Measurements from ENCODE around the gene NNAT.
A peak's percentile ranks its signal among the peaks of the same experiment; 100 is the strongest.

NNAT gene

DNA sequence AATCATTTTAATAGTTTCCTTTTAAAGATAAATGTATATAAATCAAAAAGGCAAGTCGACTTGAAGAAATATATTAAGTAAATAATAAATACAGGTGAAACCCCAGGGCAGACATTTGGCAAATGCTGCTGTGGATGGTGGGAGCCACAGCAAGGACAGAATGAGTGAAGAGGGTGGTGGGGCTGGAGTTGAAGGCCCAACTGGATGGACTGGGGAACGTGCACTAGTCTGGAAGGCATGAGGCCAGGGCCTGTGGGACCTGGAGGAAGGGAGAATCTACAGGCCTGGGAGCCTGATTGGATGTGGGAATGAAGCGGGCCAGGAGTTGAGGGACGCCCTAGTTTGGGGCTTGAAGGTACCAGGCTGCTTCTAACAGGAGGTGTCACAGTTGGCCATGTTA, 37.3 kb downstream of the NNAT start:
- H3K9me3 ChIP-seq (ENCODE audit: insufficient read depth, low read length), result no peaks in the 10 kb centered on the region
- H3K4me1 ChIP-seq (ENCODE audit: insufficient read depth, insufficient read length), result no peaks in the 10 kb centered on the region
- DNase-seq (ENCODE audit: low read depth, low spot score), result no peak
- no peak overlapping the region for H3K9ac ChIP-seq (ENCODE audit: insufficient read length, low read depth)
- no peaks in the 10 kb centered on the region for H3K27me3 ChIP-seq (ENCODE audit: insufficient read depth, insufficient read length)
- no peak overlapping the region for H3K4me3 ChIP-seq (ENCODE audit: insufficient read length, low read depth)
- no peaks in the 10 kb centered on the region for H3K36me3 ChIP-seq (ENCODE audit: insufficient read depth, insufficient read length, low read length)
- TF ChIP-seq SUZ12 (IDR thresholded peaks at IDR 0.05; ENCODE audit: extremely low read depth, insufficient read depth, insufficient read length) (no peak), ZNF274 (IDR thresholded peaks at IDR 0.05; ENCODE audit: low read depth, low read length) (no peak), YY1 (IDR thresholded peaks at IDR 0.05; ENCODE audit: insufficient read depth, insufficient read length) (no peak)

DNA sequence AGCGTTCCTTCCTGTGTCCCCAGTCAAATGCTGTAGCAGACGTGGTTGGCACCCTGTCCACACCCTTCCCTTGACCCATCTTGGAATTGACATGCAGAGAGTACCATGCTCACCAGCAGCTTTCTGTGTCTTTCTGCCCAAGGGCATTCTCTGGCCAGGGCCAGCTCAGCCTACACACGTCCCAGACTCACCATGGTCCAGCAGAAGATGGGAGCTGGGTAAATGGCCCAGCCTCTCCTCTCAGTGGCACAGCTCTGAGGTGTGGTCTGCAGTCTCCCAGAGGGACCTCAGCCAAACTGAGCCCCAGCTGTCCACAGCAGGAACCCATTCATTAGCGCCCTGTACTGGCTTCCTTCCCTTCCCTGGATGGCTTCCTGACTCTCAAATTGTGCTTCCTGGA, 37.7 kb downstream of the NNAT start:
- Histone ChIP-seq H3K9me3 (ENCODE audit: insufficient read depth, low read length) (no peaks in the 10 kb centered on the region), H3K36me3 (ENCODE audit: insufficient read depth, insufficient read length, low read length) (no peaks in the 10 kb centered on the region), H3K27me3 (ENCODE audit: insufficient read depth, insufficient read length) (no peaks in the 10 kb centered on the region), H3K9ac (ENCODE audit: insufficient read length, low read depth) (no peak overlapping the region), H3K4me3 (ENCODE audit: insufficient read length, low read depth) (no peak overlapping the region), H3K4me1 (ENCODE audit: insufficient read depth, insufficient read length) (peaks cover under 1% of the 10 kb centered on the region)
- TF ChIP-seq SUZ12 (IDR thresholded peaks at IDR 0.05; ENCODE audit: extremely low read depth, insufficient read depth, insufficient read length) (no peak), YY1 (IDR thresholded peaks at IDR 0.05; ENCODE audit: insufficient read depth, insufficient read length) (no peak), ZNF274 (IDR thresholded peaks at IDR 0.05; ENCODE audit: low read depth, low read length) (no peak)
- no peak for DNase-seq (ENCODE audit: low read depth, low spot score)

DNA sequence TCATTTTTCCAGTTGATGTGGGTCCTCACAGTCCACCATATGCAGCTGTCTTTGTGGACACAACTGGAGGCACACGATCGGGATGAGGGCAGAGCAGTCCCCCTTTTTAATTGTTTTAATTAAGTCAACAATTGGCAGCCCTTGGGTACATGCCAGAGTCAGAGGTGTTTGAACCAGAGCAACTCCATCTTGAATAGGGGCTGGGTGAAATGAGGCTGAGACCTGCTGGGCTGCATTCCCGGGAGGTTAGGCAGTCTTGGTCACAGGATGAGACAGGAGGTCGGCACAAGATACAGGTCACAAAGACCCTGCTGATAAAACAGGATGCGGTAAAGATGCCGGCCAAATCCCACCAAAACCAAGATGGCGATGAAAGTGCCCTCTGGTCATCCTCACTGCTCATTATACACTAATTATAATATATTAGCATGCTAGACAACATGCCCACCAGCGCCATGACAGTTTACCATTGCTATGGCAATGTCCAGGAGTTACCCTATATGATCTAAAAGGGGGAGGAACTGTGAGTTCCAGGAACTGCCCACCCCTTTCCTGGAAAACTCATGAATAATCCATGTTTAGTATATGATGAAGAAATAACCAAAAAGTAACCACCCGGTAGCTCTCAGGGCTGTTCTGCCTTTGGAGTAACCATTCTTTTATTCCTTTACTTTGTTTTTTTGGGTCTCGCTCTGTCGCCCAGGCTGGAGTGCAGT, 38.4 kb downstream of the NNAT start:
- Histone ChIP-seq H3K4me1 (ENCODE audit: insufficient read depth, insufficient read length) (peaks cover 6% of the 10 kb centered on the region), H3K9ac (ENCODE audit: insufficient read length, low read depth) (no peak overlapping the region), H3K9me3 (ENCODE audit: insufficient read depth, low read length) (no peaks in the 10 kb centered on the region), H3K36me3 (ENCODE audit: insufficient read depth, insufficient read length, low read length) (no peaks in the 10 kb centered on the region), H3K27me3 (ENCODE audit: insufficient read depth, insufficient read length) (no peaks in the 10 kb centered on the region), H3K4me3 (ENCODE audit: insufficient read length, low read depth) (no peak overlapping the region)
- DNase-seq (ENCODE audit: low read depth, low spot score), result no peak
- TF ChIP-seq YY1 (IDR thresholded peaks at IDR 0.05; ENCODE audit: insufficient read depth, insufficient read length) (no peak), SUZ12 (IDR thresholded peaks at IDR 0.05; ENCODE audit: extremely low read depth, insufficient read depth, insufficient read length) (no peak), ZNF274 (IDR thresholded peaks at IDR 0.05; ENCODE audit: low read depth, low read length) (no peak)

DNA sequence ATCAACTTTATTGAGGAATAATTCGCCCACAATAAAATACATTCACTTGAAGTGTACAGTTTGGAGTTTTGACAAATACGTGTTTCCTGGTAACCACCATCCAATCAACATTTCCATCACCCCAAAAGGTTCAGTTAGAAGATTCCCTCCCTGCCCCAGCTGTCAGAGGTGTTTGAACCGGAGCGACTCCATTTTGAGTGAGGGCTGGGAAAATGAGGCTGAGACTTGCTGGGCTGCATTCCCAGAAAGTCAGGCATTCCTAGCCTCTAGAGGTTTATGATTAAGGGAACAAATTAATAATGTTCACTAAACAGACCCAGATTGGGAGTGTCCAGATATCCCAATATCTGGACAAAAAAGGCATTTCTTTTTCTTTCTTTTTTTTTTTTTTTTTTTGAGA, 39.6 kb downstream of the NNAT start:
- no peak overlapping the region for H3K9ac ChIP-seq (ENCODE audit: insufficient read length, low read depth)
- no peaks in the 10 kb centered on the region for H3K36me3 ChIP-seq (ENCODE audit: insufficient read depth, insufficient read length, low read length)
- H3K27me3 ChIP-seq (ENCODE audit: insufficient read depth, insufficient read length), result peaks cover 2% of the 10 kb centered on the region
- peaks cover 9% of the 10 kb centered on the region for H3K4me1 ChIP-seq (ENCODE audit: insufficient read depth, insufficient read length)
- no peak for DNase-seq (ENCODE audit: low read depth, low spot score)
- H3K9me3 ChIP-seq (ENCODE audit: insufficient read depth, low read length), result no peaks in the 10 kb centered on the region
- H3K4me3 ChIP-seq (ENCODE audit: insufficient read length, low read depth), result no peak overlapping the region
- TF ChIP-seq YY1 (IDR thresholded peaks at IDR 0.05; ENCODE audit: insufficient read depth, insufficient read length) (no peak), SUZ12 (IDR thresholded peaks at IDR 0.05; ENCODE audit: extremely low read depth, insufficient read depth, insufficient read length) (no peak), ZNF274 (IDR thresholded peaks at IDR 0.05; ENCODE audit: low read depth, low read length) (no peak)

DNA sequence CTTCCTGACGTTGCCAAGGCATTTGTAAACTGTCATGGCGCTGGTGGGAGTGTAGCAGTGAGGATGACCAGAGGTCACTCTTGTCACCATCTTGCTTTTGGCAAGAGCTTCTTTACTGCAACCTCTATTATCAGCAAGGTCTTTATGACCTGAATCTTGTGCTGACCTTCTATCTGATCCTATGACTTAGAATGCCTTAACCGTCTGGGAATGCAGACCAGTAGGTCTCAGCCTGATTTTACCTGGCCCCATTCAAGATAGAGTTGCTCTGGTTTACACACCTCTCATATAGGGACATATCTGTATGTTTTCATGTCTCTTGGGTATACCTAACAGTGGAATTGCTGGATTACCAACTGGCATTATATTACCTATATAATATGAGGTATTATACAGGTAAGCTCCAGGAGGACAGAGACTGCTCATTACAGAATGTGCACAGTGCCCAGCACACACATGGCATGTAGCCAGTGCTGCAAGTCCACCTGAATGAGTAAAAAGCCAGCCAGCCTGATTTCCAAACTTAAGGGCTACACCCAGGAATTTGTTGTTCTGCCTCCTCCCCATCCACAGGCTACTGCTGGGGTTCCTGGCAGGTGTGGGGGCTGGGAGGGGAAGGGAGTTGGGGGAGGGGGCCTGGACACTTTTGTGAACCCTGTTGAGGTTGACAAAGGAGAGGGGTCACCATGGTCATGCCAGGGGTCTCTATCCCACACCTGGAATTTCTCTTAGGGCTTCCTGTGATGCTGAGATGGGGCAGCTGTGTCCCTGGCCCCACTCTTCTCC, 41.8 kb downstream of the NNAT start:
- no peak overlapping the region for H3K9ac ChIP-seq (ENCODE audit: insufficient read length, low read depth)
- no peaks in the 10 kb centered on the region for H3K36me3 ChIP-seq (ENCODE audit: insufficient read depth, insufficient read length, low read length)
- no peak overlapping the region for H3K4me3 ChIP-seq (ENCODE audit: insufficient read length, low read depth)
- no peak for DNase-seq (ENCODE audit: low read depth, low spot score)
- TF ChIP-seq ZNF274 (IDR thresholded peaks at IDR 0.05; ENCODE audit: low read depth, low read length) (no peak), SUZ12 (IDR thresholded peaks at IDR 0.05; ENCODE audit: extremely low read depth, insufficient read depth, insufficient read length) (no peak), YY1 (IDR thresholded peaks at IDR 0.05; ENCODE audit: insufficient read depth, insufficient read length) (no peak)
- peaks cover 5% of the 10 kb centered on the region for H3K27me3 ChIP-seq (ENCODE audit: insufficient read depth, insufficient read length)
- no peaks in the 10 kb centered on the region for H3K9me3 ChIP-seq (ENCODE audit: insufficient read depth, low read length)
- H3K4me1 ChIP-seq (ENCODE audit: insufficient read depth, insufficient read length), result peaks cover 9% of the 10 kb centered on the region

DNA sequence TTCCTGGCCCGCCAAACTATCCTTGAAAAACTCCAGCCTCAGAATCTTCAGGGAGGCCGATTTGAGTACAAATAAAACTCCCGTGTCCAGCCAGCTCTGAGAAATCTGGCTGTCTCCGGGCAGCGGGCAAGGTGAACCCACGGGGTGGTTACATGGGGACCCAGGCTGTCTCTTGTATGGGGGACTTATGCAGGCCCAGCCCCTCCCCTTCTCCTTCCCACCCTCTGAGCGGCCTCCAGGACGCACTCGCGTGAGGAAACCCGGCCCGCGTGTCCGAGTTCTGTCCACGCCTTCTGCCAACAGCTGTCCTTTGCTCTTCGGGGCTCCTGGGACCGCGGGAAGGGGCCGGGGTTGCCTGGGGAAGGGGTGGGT, 43.0 kb downstream of the NNAT start:
- H3K9me3 ChIP-seq (ENCODE audit: insufficient read depth, low read length), result no peaks in the 10 kb centered on the region
- H3K4me1 ChIP-seq (ENCODE audit: insufficient read depth, insufficient read length), result peaks cover 9% of the 10 kb centered on the region
- H3K36me3 ChIP-seq (ENCODE audit: insufficient read depth, insufficient read length, low read length), result no peaks in the 10 kb centered on the region
- H3K27me3 ChIP-seq (ENCODE audit: insufficient read depth, insufficient read length), result peaks cover 5% of the 10 kb centered on the region
- no peak for DNase-seq (ENCODE audit: low read depth, low spot score)
- no peak for TF ChIP-seq ZNF274 (IDR thresholded peaks at IDR 0.05; ENCODE audit: low read depth, low read length)
- TF ChIP-seq SUZ12 (IDR thresholded peaks at IDR 0.05; ENCODE audit: extremely low read depth, insufficient read depth, insufficient read length), result no peak
- TF ChIP-seq YY1 (IDR thresholded peaks at IDR 0.05; ENCODE audit: insufficient read depth, insufficient read length), result no peak
- no peak overlapping the region for H3K4me3 ChIP-seq (ENCODE audit: insufficient read length, low read depth)
- H3K9ac ChIP-seq (ENCODE audit: insufficient read length, low read depth), result peak overlapping the region; percentile 42

DNA sequence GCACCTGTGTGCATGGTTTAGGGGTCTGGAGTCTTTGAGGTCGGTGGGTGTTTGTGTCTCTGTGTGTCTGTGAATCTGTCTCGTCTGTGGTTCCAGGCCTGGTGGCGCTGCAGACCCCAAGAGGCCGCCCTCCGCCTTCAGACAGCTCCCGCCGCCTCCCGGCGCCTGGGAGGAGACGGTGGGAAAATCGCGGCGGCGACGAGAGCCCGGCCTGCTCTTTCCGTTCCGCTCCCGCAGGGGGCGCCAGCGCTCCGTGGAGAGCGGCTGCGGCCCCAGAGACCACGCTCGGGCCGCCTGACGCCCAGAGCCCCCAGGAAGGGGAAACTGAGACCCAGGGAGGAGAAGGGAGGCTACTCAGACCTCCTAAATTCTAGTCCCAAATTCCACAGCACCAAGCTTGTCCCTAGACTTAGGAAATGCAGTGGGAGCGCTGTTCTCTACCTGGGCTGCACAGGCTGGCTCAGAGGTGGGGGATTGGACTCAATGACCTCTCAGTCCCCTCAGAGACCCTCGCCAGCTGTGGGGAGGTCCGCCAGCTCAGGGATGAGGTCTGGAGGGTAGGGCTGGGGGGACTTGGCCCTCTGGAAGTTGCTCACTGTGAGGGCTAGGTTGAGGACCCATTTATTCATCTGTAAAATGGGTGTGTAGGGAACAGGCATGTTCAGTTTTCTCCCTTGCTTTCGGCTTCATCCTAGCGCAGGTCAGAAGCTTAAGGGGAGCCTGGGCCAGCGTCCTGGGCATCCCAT, 43.5 kb downstream of the NNAT start:
- H3K27me3 ChIP-seq (ENCODE audit: insufficient read depth, insufficient read length), result peaks cover 5% of the 10 kb centered on the region
- DNase-seq (ENCODE audit: low read depth, low spot score), result peak; percentile 39

More for the DNA sequence above, 43.5 kb downstream of the NNAT start:
- no peaks in the 10 kb centered on the region for H3K9me3 ChIP-seq (ENCODE audit: insufficient read depth, low read length)
- H3K36me3 ChIP-seq (ENCODE audit: insufficient read depth, insufficient read length, low read length), result no peaks in the 10 kb centered on the region
- peaks cover 9% of the 10 kb centered on the region for H3K4me1 ChIP-seq (ENCODE audit: insufficient read depth, insufficient read length)
- TF ChIP-seq SUZ12 (IDR thresholded peaks at IDR 0.05; ENCODE audit: extremely low read depth, insufficient read depth, insufficient read length) (no peak), ZNF274 (IDR thresholded peaks at IDR 0.05; ENCODE audit: low read depth, low read length) (no peak), YY1 (IDR thresholded peaks at IDR 0.05; ENCODE audit: insufficient read depth, insufficient read length) (no peak)
- no peak overlapping the region for H3K4me3 ChIP-seq (ENCODE audit: insufficient read length, low read depth)
- peak overlapping the region; percentile 42 for H3K9ac ChIP-seq (ENCODE audit: insufficient read length, low read depth)

All from NT2/D1 (cell line).